ENCODE data around the gene SRBD1.

Gene SRBD1

GRCh38 chr2:45388541-45389100 is 222.4 kb downstream of the SRBD1 start:
- in situ Hi-C loops (cut with MboI; ENCODE audit: low sequenced_read_pairs): no loop called here

- in situ Hi-C loops (cut with MboI; ENCODE audit: low sequenced_read_pairs): no loop called here
Measured at GRCh38 chr2:45382744-45383143, 228.3 kb downstream of the SRBD1 start.

GRCh38 chr2:45380131-45380836 is 230.8 kb downstream of the SRBD1 start:
- in situ Hi-C loops (cut with MboI; ENCODE audit: low sequenced_read_pairs): no loop called here

- in situ Hi-C loops (cut with MboI; ENCODE audit: low sequenced_read_pairs): no loop called here
Measured at GRCh38 chr2:45379399-45380087, 231.5 kb downstream of the SRBD1 start.

- in situ Hi-C loops (cut with MboI; ENCODE audit: low sequenced_read_pairs): no loop called here
Measured at GRCh38 chr2:45373534-45373933, 237.5 kb downstream of the SRBD1 start.

GRCh38 chr2:45370369-45370768 is 240.7 kb downstream of the SRBD1 start:
- in situ Hi-C loops (cut with MboI; ENCODE audit: low sequenced_read_pairs): no loop called here

- in situ Hi-C loops (cut with MboI; ENCODE audit: low sequenced_read_pairs): no loop called here
Measured at GRCh38 chr2:45368792-45369191, 242.3 kb downstream of the SRBD1 start.

GRCh38 chr2:45361666-45362065 is 249.4 kb downstream of the SRBD1 start:
- in situ Hi-C loops (cut with MboI; ENCODE audit: low sequenced_read_pairs): no loop called here

GRCh38 chr2:45354776-45355175 is 256.3 kb downstream of the SRBD1 start:
- in situ Hi-C loops (cut with MboI; ENCODE audit: low sequenced_read_pairs): no loop called here

GRCh38 chr2:45353879-45354278 is 257.2 kb downstream of the SRBD1 start:
- in situ Hi-C loops (cut with MboI; ENCODE audit: low sequenced_read_pairs): no loop called here

GRCh38 chr2:45352506-45352905 is 258.6 kb downstream of the SRBD1 start:
- in situ Hi-C loops (cut with MboI; ENCODE audit: low sequenced_read_pairs): no loop called here

GRCh38 chr2:45345331-45346234 is 265.5 kb downstream of the SRBD1 start:
- in situ Hi-C loops (cut with MboI; ENCODE audit: low sequenced_read_pairs): no loop called here

- in situ Hi-C loops (cut with MboI; ENCODE audit: low sequenced_read_pairs): no loop called here
Measured at GRCh38 chr2:45344502-45344901, 266.6 kb downstream of the SRBD1 start.

GRCh38 chr2:45344071-45344470 is 267.0 kb downstream of the SRBD1 start:
- in situ Hi-C loops (cut with MboI; ENCODE audit: low sequenced_read_pairs): no loop called here

GRCh38 chr2:45343251-45344017 is 267.6 kb downstream of the SRBD1 start:
- in situ Hi-C loops (cut with MboI; ENCODE audit: low sequenced_read_pairs): no loop called here

- in situ Hi-C loops (cut with MboI; ENCODE audit: low sequenced_read_pairs): no loop called here
Measured at GRCh38 chr2:45340318-45340717, 270.7 kb downstream of the SRBD1 start.

- in situ Hi-C loops (cut with MboI; ENCODE audit: low sequenced_read_pairs): no loop called here
Measured at GRCh38 chr2:45339253-45339652, 271.8 kb downstream of the SRBD1 start.
